Embryonic facial prominence (tissue), 1 donor: Measurements from ENCODE around the gene CASP4.
"Not testable (repeated sequence)": the region's sequence is repeated elsewhere in the genome, so short reads cannot be mapped to it uniquely, and the experiment has no call there.

Source experiments
- DNase-seq: peaks from one replicate; pipeline ENCODE4 v3.0.0-alpha.2; 2016; ENCODE audit errors: extremely low spot score

The CASP4 gene

GRCh38 chr11:104956528-104956927 is 11.8 kb downstream of the CASP4 start:
- no peak for DNase-seq

DNA sequence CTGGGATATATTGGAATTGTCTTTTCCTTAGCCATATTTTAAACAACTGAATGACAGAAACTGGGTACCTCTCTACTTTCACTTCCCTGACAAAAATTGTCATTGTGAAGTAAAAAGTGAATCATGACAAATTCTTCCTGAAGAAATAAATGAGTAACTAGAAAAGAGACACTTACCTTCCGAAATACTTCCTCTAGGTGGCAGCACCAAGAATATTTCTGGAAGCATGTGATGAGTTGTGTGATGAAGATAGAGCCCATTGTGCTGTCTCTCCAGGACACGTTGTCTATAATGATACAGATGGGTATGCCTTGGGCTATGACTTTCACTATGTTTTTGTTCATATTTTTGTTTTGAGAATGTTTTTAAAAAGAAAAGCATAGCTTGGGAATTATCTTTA is 21.5 kb downstream of the CASP4 start:
- no peak for DNase-seq

DNA sequence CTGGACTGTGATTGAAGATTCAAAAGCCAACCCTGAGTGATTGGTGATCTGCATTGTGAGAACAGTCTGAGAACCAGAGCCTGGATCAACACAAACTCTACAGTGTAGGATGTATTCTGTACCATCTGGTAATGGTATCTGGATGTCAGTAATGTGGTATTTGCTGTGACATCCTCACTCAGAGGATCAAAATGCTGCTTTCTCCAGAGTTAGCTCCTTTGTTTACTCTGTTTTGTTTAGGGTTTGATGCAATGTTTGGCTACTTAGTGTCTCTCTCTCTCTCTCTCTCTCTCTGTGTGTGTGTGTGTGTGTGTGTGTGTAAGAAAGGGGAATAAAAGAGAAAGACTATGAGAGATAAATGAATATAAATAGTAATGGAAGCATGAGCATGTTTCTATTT is 24.3 kb downstream of the CASP4 start:
- no peak for DNase-seq

GRCh38 chr11:104943561-104943960 is 24.8 kb downstream of the CASP4 start:
- DNase-seq, result no peak

GRCh38 chr11:104934594-104934993 is 33.8 kb downstream of the CASP4 start:
- DNase-seq, result no peak

- not testable (repeated sequence) for DNase-seq
Measured at GRCh38 chr11:104934073-104934472, 34.3 kb downstream of the CASP4 start.

DNA sequence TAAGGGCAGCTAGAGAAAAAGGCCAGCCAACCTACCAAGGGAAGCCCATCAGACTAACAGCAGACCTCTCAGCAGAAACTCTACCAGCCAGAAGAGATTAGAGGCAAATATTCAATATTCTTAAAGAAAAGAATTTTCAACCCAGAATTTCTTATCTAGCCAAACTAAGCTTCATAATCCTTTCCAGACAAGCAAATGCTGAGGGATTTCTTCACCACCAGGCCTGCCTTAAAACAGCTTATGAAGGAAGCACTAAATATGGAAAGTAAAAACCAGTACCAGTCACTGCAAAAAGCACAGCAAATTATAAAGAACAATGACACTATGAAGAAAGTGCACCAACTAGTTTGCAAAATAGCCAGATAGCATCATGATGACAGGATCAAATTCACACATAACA is 39.6 kb downstream of the CASP4 start:
- no peak for DNase-seq

- no peak for DNase-seq
Measured at GRCh38 chr11:104926771-104927611, 41.4 kb downstream of the CASP4 start.

DNA sequence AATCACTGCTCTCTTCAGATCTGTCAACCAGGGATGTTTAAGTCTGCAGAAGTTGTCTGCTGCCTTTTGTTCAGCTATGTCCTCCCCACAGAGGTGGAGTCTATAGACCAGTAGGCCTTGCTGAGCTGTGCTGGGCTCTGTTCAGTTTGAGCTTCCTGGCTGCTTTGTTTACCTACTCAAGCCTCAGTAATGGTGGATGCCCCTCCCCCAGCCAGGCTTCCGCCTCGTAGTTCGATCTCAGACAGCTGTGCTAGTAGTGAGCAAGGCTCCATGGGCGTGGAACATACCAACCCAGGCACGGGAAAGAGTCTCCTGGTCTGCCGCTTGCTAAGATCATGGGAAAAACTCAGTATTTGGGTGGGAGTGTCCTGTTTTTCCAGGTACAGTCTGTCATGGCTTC is 42.5 kb downstream of the CASP4 start:
- no peak for DNase-seq

GRCh38 chr11:104918113-104918824 is 50.1 kb downstream of the CASP4 start:
- no peak for DNase-seq

DNA sequence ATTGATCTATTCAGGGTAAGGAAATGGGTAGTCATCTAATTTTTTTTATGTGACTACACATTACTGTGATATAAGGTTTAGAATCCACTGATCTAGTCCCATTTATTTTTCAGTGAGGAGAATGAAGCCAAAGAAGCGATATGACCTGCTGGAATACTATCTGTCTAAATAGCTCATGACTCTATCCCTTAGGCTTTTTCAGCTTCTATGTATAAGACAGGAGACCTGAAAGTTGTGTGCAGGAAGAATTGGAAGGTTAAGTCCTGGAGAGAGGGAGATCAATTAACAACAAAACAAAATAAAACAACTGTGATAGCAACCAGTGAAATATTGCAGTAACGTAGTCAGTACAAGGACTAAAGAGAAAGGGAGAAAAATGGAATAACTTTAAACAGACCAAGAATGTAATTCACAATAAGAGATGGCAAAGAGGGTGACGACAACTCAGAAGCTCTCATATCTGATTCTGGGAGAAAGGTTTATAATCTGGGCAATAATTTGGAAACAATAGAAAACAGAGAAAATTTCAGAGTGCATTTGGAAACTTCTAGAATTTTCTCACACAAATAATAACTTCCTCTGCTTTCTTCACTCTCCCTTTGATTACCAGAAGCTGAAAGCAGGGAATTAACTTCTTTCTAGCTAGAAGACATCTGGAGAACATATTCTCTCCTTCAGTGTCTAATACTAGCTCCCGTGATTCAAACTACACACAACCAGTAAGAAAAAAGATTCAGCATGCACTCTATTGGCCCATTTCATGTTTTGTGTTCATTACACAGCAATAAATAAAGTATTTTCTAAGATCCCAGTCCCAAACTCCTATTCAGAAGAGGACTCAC is 50.9 kb downstream of the CASP4 start:
- no peak for DNase-seq

DNA sequence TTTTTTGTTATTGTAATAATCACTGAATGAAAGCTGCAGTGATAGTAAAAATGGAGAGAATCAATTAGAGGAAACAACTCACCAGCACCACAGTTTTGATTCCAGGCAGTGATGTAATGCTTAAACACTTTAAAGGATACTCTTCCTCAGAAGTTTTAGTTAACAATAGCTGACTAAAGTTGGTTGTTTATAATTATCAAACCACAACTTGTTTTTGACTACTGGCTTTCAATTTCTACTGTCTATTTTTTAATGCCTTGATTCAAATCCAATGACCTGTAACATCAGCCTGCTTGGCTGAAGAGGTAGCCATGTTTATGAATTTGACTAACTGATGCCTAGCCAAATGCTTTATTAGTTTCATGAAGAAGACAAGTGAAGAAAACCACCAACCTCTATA is 51.9 kb downstream of the CASP4 start:
- no peak for DNase-seq

- no peak for DNase-seq
Measured at GRCh38 chr11:104912102-104912501, 56.3 kb downstream of the CASP4 start.

- no peak for DNase-seq
Measured at GRCh38 chr11:104908186-104908531, 60.2 kb downstream of the CASP4 start.

GRCh38 chr11:104907521-104908185 is 60.7 kb downstream of the CASP4 start:
- DNase-seq, result no peak

- DNase-seq, result no peak
Measured at GRCh38 chr11:104905271-104905670, 63.1 kb downstream of the CASP4 start.

- DNase-seq, result no peak
Measured at GRCh38 chr11:104899226-104899625, 69.1 kb downstream of the CASP4 start.

DNA sequence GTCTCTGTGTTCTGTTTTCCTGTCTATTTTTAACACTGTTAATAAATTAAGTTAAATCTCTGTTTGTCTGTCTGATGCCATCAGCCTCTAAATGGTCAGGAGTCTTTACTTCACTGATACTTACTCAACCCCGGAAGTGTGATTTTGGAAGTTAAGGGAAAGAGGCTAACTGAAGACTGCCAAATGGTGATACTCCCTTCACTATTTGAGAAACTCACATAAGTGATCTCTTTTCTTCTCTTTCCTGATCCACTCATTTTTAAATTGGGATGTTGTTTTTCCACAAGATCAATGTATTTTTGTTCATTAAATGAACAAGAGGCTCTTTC is 69.7 kb downstream of the CASP4 start:
- no peak for DNase-seq

- DNase-seq, result no peak
Measured at GRCh38 chr11:104897891-104898684, 70.3 kb downstream of the CASP4 start, which contains the start of gene CASP12. CASP12 (minus strand) TSS chr11:104898460.

DNA sequence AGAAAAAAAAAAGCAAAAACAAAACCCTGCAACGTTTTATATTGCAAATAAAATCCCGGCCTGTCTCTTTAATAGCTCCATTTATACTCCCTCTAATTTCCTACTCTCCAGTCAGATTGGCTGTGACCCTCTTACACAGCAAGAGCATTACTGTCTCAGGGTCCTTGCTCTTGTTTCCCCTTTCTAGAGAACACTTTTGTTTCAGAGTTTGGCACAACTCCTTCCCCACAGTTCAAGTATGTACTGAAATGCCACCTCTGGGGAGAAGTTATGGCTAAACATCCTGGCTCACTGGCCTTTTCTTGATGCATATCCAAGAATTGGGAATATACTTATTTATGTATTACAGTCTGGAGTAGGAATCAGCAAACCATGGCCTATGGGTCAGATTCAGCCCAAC is 72.7 kb downstream of the CASP4 start:
- no peak for DNase-seq

DNA sequence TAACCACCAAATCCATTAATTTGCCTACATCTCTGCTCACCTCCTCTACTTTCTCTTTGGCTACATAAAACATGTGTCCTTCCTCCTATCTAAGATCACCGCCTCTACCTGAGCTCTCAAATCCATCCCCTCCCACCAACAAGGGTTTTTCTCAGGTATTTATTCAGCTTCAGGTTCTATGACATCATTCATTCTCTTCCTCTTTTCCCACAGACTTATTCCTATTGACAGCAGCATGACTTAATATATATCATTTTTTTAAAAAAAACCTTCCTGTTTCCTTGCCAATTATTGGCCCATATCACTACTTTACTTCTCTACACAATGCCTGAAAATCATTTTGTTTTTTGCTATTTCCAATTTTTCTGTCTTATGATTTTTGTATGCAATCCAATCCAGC is 74.5 kb downstream of the CASP4 start:
- DNase-seq, result no peak
